ENCODE measurements around the gene UBE2G2.

Gene UBE2G2

DNA sequence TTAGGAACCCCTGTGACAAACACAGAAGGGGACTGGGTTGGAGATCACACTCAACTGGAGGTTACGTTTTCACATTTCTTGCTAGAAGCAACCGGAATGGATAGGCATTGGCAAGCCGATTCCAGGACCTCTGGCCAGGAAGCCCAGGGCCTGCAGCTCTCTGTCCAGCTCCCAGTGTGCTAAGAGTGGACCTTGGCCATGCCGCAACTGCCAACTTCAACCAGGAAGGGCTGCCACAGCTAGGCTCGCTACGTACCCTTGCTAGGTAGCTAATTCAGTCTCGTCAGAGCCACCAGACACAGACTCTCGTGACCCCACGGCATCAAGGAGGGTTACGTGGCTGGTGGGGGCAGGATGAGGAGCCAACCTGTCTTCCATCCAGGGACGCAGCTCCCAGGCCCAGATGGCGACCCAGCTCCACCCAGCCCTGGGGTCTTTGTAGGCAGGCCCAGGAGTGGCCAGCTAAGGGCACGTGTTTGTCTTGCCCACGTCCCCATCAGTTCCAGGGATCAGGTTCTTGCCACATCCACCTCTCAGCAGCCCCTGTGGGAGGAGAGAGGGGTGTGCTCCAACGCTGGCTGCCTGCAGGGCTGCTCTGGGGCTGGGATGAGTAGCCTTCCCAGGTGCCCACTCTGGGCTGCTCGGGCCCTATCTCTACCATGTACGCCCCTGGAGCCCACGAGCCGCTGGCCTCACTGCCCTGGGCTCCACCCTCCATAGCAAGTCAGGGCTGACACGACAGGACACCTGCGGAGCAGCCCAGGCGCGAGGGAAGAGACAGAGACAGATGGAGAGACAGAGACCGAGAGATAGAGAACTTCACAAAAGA lies 39.2 kb downstream of the UBE2G2 start:
- no peak for DNase-seq

DNA sequence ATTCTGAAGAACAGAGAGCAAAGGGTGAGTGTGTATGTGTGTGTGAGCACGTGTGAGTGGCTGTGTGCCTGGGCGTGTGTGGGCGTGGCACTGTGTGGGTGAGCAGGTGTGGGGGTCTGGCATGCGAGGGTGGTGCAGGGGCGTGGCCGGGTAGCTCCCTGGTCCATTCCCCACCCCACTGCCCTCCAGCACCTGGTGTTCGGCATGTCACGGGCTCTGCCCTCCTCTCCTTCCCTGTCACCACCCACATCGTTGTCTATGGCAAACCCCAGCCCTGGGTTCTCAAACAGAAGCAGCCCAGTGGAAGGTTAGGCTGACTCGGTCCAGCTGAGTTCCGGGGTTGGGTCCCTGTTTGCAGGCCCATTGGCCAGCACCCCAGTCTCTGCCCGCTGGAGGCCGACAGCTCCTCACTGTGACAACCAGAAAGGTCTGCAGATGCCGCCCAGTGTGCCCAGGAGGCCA lies 39.8 kb downstream of the UBE2G2 start:
- no peak for DNase-seq

DNA sequence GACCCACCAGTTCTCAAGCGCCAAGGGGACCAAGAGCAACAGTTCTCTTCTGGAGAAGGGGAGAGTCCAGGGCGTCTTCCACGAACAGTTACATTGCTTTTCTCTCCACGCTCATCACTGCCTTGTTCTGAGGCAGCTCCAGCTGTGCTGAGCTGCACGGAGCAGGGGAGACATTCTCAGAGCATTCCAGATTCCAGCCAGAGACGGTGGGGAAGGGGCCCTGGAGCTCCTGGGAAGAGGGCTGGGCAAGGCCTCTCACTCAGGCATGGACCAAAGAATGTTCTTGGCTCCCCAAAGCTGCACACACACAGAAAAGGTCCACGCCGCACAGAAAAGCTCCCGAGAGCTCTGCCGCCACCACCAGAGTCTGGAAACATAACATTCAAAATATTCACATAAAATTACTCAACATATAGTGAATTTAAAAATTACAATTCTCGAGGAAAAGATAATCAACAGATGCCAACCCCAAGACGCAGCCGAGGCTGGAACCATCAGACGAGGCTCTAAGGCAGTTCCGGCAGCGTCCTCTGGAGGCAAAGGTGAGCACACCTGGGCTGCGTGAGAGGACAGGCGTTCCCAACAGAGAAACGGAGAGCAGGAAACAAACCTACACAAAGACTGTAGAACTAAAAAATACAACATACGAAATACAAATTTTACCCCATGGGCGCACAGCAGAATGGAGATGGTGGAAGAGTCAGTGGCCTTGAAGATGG lies 40.5 kb downstream of the UBE2G2 start:
- no peak for DNase-seq

DNA sequence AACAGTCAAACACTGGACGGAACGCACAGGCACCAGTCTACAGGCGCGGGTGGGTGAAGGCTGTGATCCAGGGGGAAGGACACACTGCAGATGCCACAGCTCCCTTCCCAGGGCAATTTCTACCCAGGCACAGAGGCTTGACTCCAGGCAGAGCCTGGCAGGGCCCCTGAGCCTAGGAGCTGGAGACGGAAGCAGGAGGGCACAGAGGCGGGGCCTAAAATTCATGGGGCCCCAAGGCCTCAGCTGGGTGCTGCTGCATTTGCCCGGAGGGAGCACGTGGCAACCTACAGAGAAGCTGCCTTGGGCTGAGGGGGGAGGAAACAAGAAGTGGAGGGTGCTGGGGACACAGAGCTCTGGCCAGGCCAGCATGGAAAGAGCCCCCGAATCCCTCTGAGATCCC lies 41.2 kb downstream of the UBE2G2 start:
- DNase-seq = no peak

DNA sequence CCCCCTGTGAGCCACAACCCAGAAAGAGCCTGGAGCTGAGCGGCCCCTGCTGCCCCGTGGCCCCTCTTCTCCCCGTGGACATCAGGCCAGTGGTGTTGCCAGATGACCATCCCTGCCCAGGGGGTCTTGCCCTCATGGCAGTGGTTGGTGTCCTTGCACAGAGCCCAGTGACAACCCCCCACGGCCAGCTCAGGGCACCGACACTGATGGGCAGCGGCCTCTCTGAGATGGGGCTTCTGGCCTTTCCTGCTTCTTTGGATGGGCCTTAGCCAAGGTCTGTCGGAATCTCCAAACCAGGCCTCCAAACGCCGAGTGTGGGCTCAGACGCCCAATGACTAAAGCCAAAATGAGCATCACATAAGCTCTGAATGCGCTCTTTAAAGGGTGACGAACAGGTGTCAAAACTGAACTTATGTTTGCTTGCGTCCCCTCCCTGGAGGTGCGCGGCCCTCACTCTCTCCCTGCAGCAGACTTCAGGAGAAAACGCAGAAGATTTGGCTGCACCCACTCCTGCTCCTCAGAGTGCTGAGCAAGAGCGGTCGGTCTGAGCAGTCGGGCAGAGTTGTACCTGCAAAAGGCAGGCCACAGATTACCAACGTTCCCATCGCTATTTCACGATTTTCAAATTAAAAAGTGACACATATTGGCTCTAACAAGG lies 41.9 kb downstream of the UBE2G2 start:
- no peak for DNase-seq

DNA sequence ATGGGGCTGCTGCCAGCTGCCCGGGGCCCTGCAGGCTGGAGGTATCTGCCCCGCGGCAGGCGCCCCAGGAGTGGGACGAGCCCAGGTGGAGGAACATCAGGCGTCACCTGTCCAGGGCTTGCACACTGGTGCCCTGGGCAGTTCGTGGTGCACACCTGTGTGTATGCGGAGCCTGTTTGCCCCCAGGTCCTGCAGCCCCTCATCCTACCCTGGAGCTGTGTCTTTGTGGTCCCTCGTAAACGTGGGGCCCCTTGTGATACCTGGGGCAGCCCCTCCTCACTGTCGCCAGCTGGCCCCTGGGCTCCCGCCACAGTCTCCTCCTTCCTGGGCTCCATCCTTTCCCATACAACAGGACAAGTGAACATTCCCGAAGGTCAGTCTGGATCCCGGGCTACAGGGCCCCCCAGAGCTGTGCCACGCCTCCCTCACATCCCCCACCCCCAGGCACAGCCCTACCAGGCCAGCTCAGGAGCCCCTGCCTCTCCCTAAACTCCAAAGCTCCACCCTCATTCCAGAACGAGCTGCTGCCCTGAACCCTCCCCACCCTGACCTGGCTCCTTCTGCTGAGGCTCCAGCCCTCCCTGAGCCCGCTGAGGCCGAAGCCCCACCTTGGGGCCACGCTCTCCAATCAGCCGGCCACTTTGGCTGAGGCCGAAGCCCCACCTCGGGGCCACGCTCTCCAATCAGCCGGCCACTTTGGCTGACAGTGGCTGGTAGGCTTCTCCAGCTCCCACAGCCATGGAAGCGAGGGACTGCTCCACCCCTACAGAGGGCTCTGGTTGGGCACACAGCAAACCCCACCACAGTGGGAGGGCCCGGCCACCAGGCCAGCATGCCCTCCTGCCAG lies 42.6 kb downstream of the UBE2G2 start:
- no peak for DNase-seq

DNA sequence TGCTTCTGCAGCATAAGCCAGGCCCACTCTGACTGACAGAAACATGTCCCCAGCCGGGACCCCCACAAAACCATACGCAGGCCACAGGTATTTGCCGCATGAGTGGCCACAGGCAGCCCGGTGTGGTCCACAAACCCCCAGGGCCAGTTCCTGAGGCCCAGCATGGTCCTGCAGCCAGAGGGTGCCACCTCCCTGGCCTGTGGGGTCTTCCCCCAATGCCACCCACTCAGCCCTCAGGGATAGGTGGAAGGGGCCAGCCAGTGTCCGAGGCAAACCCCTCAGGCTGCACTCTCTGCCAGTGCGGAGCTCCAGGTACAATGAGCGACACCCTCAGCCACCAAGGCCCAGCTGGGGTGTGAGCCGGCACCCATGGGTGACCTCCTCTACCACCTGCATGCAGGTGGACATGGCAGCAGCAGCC lies 43.5 kb downstream of the UBE2G2 start:
- no peak for DNase-seq

DNA sequence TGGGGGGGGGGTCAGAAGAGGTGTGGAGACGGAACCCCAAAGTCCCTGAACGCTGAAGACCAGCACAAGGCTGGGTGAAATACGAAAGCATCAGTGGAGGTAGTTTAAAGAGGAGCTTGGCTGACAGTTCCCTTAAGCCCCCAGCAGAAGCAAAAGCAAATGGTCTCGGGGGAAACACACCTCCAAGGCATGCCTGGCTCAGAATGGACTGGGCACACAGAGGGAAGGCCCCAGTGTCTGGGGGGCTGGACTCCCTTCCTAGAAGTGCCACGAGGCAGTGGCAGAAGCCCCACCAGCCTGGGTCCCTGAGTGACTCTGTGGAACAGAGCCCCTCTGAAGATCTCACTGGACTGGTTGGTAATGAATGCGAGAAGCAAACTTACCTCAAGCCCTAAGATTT lies 43.9 kb downstream of the UBE2G2 start:
- DNase-seq = no peak

DNA sequence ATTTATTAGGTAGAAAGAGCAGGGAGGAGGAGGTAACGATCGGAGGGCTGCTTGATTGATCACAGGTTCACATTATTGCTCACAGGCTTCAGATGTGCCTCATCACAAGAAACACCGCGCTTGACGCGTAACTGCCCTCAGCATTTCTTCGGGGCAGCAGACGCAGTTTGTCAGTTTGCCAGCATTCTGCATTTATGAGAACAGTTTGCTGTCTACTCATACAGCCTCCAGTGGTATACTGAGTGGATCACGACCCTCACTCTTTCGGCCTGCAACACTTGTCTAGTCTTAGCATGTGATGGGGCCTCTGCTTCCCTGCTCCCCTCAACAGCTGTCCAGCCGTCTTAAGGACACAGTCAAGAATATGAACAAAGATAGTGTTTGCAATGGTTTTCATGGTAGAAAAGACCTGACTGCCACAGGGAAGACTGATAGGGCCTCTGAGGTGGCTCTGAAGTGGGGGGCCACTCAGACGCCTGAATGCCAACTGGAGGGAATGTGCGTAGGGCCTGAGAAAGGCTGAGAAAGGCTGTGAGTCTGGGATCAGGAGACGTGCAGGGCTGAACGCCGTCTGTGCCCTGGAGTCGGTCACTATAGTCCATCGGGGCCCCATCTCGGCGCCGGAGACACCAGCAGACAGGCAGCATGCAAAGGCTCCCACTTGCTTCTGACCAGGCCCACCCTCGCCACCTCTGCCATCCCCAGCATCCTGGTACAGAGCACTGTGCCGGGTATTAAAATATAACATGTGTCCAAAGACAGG lies 45.0 kb downstream of the UBE2G2 start:
- DNase-seq = no peak

DNA sequence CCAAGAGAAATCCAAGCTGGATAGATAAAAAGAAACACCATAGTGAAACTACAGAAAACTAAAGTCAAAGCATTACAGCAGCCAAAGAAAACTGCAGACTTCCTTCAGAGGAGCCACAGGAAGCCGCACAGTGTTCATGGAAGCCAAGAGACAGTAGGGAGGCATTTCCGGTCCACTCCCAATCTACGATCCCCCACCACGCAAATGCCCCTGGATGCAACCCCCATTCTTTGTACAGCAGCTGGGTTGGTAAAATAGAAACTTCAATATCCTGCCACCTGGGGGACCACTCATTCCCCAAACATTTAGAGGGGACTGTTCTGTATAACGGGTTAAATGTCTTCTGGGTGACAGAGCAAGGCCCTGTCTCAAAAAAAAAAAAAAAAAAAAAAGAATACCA lies 46.4 kb downstream of the UBE2G2 start:
- no peak for DNase-seq

DNA sequence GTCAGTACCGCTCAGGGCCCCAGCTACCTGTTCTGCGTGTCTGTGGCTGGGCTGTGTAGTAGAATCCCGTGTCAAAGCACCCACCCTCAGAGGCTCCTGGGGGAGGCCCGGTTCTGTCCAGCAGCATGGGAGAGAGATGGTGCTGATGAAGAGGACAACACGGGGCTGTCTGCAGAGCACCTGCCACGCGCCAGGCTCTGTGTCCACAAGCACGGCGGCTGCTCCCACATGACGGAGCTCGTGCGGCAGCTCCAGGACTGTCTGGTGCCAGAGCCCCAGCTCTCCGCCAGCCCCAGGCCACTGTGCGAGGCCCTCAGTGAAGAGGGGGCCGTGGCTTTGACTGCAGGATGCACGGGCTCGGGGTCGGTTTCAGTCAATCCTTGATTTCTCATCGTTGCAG lies 48.3 kb downstream of the UBE2G2 start:
- no peak for DNase-seq

DNA sequence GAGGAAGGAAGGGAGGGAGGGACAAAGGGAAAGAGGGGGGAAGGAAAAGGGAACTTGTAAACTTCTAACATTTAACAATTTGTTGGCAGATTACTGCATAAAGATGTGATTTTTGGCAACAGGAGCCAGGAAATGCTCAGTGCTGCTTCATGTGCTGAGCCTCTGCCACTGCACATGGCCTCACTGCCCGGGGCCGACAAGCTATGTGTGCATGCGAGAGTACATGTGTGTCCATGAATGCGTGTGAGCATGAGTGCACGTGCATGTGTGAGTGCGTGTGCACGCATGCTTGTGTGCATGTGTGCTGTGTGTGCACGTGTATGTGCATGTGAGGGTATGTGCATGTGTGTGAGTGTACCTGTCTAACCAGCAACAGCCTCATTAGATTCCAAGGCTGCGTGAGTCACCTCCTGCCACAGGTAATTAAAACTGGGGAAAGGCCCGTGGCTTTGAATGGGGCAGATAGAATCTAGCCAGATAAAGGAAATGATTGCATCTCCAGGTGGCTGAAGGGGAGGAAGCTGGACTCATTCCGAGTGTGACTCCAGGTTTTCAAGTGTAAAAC lies 48.9 kb downstream of the UBE2G2 start:
- DNase-seq = no peak

DNA sequence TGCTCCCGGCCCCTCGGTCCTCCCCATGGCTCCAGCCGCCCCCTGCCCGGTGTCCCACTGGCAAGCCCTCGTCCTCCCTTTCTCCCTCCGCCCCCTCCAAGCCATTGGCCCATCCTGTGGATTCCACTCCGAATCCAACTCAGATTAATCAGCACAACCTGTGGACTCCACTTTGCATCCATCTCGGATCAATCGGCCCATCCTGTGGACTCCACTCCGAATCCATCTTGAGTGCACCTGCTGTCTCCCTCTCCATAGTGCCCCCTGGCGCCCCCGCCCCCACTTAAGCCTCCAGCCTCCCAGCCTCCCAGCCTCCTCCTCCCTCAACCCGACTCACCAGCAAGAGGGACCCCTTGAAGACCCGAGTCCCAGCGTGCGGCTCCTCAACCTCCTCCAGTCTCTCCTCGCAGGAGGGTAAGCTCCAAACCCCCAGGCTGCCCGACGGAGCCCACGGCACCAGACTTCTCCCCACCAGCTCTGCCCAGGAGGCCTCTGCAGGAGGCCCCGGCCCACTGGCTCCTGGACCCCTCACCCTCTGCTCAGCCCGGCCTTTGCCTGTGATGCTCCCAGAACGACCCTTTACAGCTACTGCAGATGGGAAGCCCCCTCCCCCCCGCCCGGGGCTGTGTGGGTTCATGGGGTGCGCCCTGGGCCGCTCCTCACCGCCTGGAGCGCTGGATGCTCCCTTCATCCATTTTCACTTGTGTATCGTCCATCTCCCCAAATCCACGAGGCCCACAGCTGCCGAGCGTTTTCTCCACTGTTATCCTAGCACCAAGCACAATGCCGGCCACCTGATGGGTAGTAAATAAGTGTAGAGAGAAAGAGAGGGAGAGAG lies 49.6 kb downstream of the UBE2G2 start:
- DNase-seq = no peak

DNA sequence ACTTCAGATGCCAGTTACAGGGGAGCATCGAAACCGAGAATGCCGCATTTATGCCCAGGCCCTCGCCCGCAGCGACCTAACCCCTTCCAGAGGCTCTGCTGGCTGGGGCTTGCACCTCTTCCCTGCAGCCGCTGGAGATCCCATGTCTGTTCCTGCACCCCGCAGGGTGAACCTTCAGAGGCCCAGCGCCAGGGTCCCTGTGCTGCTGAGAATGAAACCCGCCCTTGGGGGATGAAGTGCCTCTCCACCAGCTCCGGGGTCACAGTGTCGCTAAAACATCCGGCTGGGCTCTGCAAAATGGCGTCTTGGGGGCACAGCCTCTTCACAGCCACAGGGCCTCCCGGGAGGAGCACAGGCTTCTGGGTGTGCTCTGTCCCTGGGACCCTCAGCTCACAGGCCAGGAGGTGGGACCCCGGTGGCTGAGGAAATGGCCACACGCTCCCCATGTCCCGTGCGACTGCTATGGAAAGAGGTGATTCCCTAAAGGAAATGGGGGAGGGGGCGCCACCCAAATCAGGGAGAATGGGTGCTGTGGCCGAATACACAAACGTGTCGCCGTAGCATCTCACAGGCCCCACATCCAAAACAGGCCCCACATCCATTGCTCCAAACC lies 50.3 kb downstream of the UBE2G2 start:
- no peak for DNase-seq

DNA sequence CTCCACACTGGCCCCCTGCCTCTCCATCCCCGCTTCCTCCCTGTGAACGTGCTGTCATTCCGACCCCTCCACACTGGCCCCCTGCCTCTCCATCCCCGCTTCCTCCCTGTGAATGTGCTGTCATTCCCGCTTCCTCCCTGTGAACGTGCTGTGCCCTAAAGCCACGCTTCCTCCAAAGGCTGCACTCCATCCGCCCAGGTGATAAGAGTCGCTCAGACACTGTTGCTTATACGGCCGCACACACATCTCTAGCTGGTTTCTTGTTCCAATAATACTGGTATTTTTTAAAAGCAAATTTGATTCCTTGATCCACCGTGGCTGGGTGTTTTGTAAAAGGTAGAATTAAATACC lies 51.0 kb downstream of the UBE2G2 start:
- DNase-seq = no peak

DNA sequence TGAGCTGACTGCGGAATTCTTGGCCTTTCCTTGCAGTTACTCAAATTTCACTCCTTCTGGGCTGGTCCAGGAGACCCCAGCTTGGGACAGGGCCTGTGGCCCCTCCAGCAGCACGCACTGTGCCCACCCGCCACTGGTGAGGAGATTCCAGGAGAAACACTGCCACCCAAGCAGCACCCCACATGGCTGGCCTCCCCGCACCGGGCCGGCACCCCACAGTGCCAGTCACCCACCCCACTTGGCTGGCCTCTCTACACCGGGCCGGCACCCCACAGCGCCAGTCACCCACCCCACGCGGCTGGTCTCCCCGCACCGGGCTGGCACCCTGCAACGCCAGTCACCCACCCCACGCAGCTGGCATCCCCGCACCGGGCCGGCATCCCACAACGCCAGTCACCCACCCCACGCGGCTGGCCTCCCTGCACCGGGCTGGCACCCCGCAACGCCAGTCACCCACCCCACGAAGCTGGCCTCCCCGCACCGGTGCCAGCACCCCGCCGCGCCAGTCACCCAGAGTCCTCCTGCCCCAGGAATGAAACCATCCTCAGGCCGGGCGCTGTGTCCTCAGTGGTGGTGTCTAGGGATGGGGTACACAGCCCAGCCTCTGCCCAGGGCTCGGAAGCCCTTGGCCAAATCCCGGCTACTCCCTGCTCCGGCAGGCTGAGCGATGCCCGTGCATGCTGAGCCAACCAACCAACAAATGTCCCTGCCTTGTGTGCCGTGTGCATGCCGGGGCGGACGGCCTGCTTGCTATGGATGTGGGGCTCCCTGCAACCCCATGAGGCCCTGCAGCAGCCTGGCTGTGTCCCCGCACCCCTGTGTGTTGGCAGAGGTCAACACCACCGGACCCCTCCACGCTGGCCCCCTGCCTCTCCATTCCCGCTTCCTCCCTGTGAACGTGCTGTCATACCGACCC lies 51.6 kb downstream of the UBE2G2 start:
- DNase-seq = no peak

DNA sequence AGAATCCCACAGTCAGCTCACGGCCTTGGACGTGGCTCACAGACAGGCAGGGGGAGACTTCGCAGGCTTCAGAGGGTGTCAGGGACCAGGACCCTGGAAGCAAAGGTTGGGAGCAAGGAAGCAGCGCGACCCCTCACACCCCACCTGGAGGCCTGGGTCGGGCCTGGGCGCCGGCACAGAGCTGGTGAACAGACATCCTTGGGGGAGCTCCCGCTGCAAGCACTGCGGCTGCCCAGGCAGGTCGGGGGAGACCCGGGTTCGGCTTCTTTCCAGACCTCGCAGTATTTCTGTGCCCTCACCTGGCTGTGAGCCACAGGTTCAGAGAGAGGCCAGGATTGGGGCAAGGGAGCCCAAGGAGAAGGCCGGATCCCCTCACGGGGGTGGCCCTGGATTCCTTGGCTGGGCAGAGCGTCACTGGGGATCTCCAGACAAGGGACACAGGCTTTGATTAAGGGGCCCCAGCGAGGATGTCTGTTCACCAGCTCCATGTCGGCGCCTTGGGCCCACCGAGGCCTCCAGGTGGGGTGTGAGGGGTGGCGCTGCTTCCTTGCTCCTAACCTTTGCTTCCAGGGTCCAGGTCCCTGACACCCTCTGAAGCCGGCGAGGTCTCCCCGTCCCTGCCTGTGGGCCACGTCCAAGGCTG lies 52.4 kb downstream of the UBE2G2 start:
- no peak for DNase-seq

DNA sequence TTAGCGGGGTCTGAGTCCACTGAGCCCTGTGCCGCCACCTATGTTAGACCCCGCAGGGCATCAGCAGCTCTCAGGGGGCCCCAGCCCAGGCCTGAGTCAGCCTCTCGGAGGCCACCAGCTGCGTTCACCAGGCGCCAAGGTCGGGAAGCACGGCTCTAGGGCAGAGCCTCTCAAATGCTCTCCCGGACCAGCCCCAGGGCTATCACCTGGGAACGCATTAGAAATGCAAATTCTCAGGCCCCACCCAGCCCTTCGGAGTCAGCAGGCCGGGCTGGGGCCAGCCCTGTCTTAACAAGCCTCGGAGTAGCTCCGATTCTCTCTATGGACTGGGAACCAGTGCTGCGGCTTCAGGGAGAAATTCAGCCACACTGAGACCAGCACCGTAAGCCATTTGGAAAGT lies 53.0 kb downstream of the UBE2G2 start:
- DNase-seq = no peak

Data from NCI-H1930 (cell line).